GM23338 (cell line): ENCODE measurements around the gene ANKS1B. TPM values are rescaled to one million over a fixed set of nuclear protein-coding genes. Genes with fewer than 3 reads are reported as not detected.

Experiments
- ATAC-seq: fragments of 200-7000 bp; cut with Tn5 transposase; 3 replicates; pipeline ENCODE4 v1.9.1; 2020
- DNase-seq: peaks from one replicate; pipeline ENCODE4 v3.0.0-alpha.2; 2015; ENCODE audit warnings: low spot score
- H2AFZ ChIP-seq: fragments of 200-600 bp; sonication (generic); 2 replicates; pipeline ENCODE4 v1.8.0; 2016; ENCODE audit warnings: antibody characterized with exemption, mild to moderate bottlenecking, moderate library complexity
- H3F3A ChIP-seq: fragments of 200-600 bp; sonication (generic); replicated peaks from 2 replicates; pipeline ENCODE4 v1.8.0; 2017; ENCODE audit warnings: antibody characterized with exemption, mixed run types, low read depth
- H3K27ac ChIP-seq: fragments of 200-600 bp; sonication (generic); 2 replicates; pipeline ENCODE4 v1.6.1; 2016; ENCODE audit warnings: low read depth
- H3K27me3 ChIP-seq: fragments of 200-600 bp; sonication (generic); 2 replicates; pipeline ENCODE4 v1.8.0; 2016; ENCODE audit warnings: mild to moderate bottlenecking, mixed run types, moderate library complexity; ENCODE audit not compliant: insufficient read depth
- H3K36me3 ChIP-seq: fragments of 200-600 bp; sonication (generic); 2 replicates; pipeline ENCODE4 v1.8.0; 2016; ENCODE audit warnings: mild to moderate bottlenecking; ENCODE audit not compliant: insufficient read depth
- H3K4me1 ChIP-seq: fragments of 200-600 bp; sonication (generic); 2 replicates; pipeline ENCODE4 v1.8.0; 2016; ENCODE audit warnings: mild to moderate bottlenecking, moderate library complexity; ENCODE audit not compliant: insufficient read depth
- H3K4me2 ChIP-seq: fragments of 200-600 bp; sonication (generic); 2 replicates; pipeline ENCODE4 v1.7.1; 2017; ENCODE audit warnings: mixed run types
- H3K4me3 ChIP-seq: fragments of 200-600 bp; sonication (generic); 2 replicates; pipeline ENCODE4 v1.6.1; 2016; ENCODE audit warnings: mixed run types
- H3K79me2 ChIP-seq: fragments of 200-600 bp; sonication (generic); replicated peaks from 2 replicates; pipeline ENCODE4 v1.8.0; 2017; ENCODE audit warnings: mild to moderate bottlenecking; ENCODE audit not compliant: insufficient read depth
- H3K9me2 ChIP-seq: fragments of 200-600 bp; sonication (generic); 2 replicates; pipeline ENCODE4 v1.8.0; 2017; ENCODE audit not compliant: insufficient read depth
- H4K20me1 ChIP-seq: fragments of 200-600 bp; sonication (generic); replicated peaks from 2 replicates; pipeline ENCODE4 v1.8.0; 2017; ENCODE audit warnings: mild to moderate bottlenecking; ENCODE audit not compliant: insufficient read depth
- H3K27ac Mint-ChIP-seq: 2 replicates; pipeline ENCODE4 v1.8.0; 2020; ENCODE audit warnings: inconsistent platforms, mild to moderate bottlenecking, moderate library complexity, mixed read lengths
- H3K27me3 Mint-ChIP-seq: 3 replicates; pipeline ENCODE4 v1.8.0; 2022; ENCODE audit warnings: low read depth, mild to moderate bottlenecking, moderate library complexity, mixed read lengths, inconsistent platforms; ENCODE audit not compliant: insufficient read depth, poor library complexity
- H3K36me3 Mint-ChIP-seq: 3 replicates; pipeline ENCODE4 v1.8.0; 2021; ENCODE audit warnings: low read depth, mild to moderate bottlenecking, inconsistent platforms, moderate library complexity, mixed read lengths
- H3K4me1 Mint-ChIP-seq: 3 replicates; pipeline ENCODE4 v1.8.0; 2020; ENCODE audit warnings: mild to moderate bottlenecking, inconsistent platforms, mixed read lengths
- H3K4me3 Mint-ChIP-seq: 3 replicates; pipeline ENCODE4 v1.8.0; 2021; ENCODE audit warnings: moderate library complexity, mild to moderate bottlenecking, inconsistent platforms, mixed read lengths
- H3K9me3 Mint-ChIP-seq: 3 replicates; pipeline ENCODE4 v1.8.0; 2020; ENCODE audit warnings: moderate library complexity, mild to moderate bottlenecking, inconsistent platforms, mixed read lengths
- CREB1 ChIP-seq: fragments of 250-450 bp; sonication (Bioruptor Pico); IDR thresholded peaks from 2 replicates; pipeline ENCODE4 v1.5.0; 2020; ENCODE audit warnings: low read depth, mild to moderate bottlenecking, moderate library complexity
- CTCF ChIP-seq, 2 experiments: fragments of 200-600 bp in 1 of 2; sonication (generic) in 1 of 2; conservative IDR thresholded peaks; 2 replicates each; pipeline versions ENCODE4 v1.5.1 to v1.6.1; 2016 to 2017; ENCODE audit warnings: antibody characterized with exemption in 2 of 2, low read depth in 2 of 2, mild to moderate bottlenecking in 2 of 2, moderate library complexity in 1 of 2
- ETS1 ChIP-seq: IDR thresholded peaks from 2 replicates; pipeline ENCODE4 v1.6.1; 2016; ENCODE audit warnings: antibody characterized with exemption
- EZH2 ChIP-seq: fragments of 200-600 bp; sonication (generic); IDR thresholded peaks from one replicate; pipeline ENCODE4 v1.8.0; 2017; ENCODE audit warnings: antibody characterized with exemption, mild to moderate bottlenecking, low read depth; ENCODE audit not compliant: unreplicated experiment
- EZH2phosphoT487 ChIP-seq: fragments of 200-600 bp; sonication (generic); IDR thresholded peaks from one replicate; pipeline ENCODE4 v1.8.1; 2018; ENCODE audit warnings: antibody characterized with exemption; ENCODE audit not compliant: unreplicated experiment
- JUNB ChIP-seq: IDR thresholded peaks from one replicate; pipeline ENCODE4 v1.6.1; 2016; ENCODE audit warnings: antibody characterized with exemption; ENCODE audit not compliant: unreplicated experiment
- NANOG ChIP-seq: IDR thresholded peaks from 2 replicates; pipeline ENCODE4 v1.6.1; 2016; ENCODE audit warnings: antibody characterized with exemption, borderline replicate concordance
- POLR2AphosphoS5 ChIP-seq: IDR thresholded peaks from 2 replicates; pipeline ENCODE4 v1.6.1; 2016; ENCODE audit warnings: antibody characterized with exemption, low read depth
- REST ChIP-seq: IDR thresholded peaks from one replicate; pipeline ENCODE4 v1.6.1; 2018; ENCODE audit warnings: antibody characterized with exemption; ENCODE audit not compliant: unreplicated experiment
- STAT1 ChIP-seq: IDR thresholded peaks from one replicate; pipeline ENCODE4 v1.6.1; 2016; ENCODE audit warnings: antibody characterized with exemption; ENCODE audit not compliant: unreplicated experiment
- ZNF114 ChIP-seq: fragments of 250-450 bp; sonication (Bioruptor Pico); IDR thresholded peaks from 2 replicates; pipeline ENCODE4 v1.5.0; 2020; ENCODE audit warnings: mild to moderate bottlenecking, moderate library complexity
- ZNF331 ChIP-seq: fragments of 250-450 bp; sonication (Bioruptor Pico); IDR thresholded peaks from 2 replicates; pipeline ENCODE4 v1.5.0; 2020; ENCODE audit warnings: low read depth, mild to moderate bottlenecking, moderate library complexity
- ZNF462 ChIP-seq: fragments of 250-450 bp; sonication (Bioruptor Pico); IDR thresholded peaks from 2 replicates; pipeline ENCODE4 v1.5.0; 2020; ENCODE audit warnings: mild to moderate bottlenecking, moderate library complexity
- polyA plus RNA-seq: library from polyadenylated mRNA; unstranded; fragments of >200 nt; fragmentation: Nextera tagmentation; extraction: Ambion mirVana; gene quantifications from 2 replicates; pipeline ENCODE4 v1.2.1, GENCODE V29; 2016
- total RNA-seq: library from RNA; depleted of rRNA; stranded (reverse); fragments of >200 nt; shearing (Covaris generic); gene quantifications from 2 replicates; pipeline ENCODE4 v1.2.3, GENCODE V29; 2014

The ANKS1B gene
- total and polyA plus RNA-seq, 2 experiments from 2014 or later = 4.3 to 5.8 TPM

- ATAC-seq = no peak
- no peak for DNase-seq
- no peaks in the 10 kb centered on the region for H3K79me2 ChIP-seq
- no peaks in the 10 kb centered on the region for H3K9me2 ChIP-seq
- no peaks in the 10 kb centered on the region for H3K4me1 ChIP-seq
- Mint-ChIP-seq H3K4me3 (no peak overlapping the region), H3K36me3 (no peaks in the 10 kb centered on the region), H3K9me3 (no peaks in the 10 kb centered on the region), H3K4me1 (no peaks in the 10 kb centered on the region), H3K27ac (no peak overlapping the region), H3K27me3 (peaks cover 2% of the 10 kb centered on the region)
- no peaks in the 10 kb centered on the region for H3F3A ChIP-seq
- no peak for TF ChIP-seq ZNF331 (CRISPR knock-in tag)
- TF ChIP-seq EZH2 = no peak
- TF ChIP-seq REST = no peak
- TF ChIP-seq NANOG = no peak
- no peak for TF ChIP-seq STAT1
- no peak for TF ChIP-seq ZNF114 (CRISPR knock-in tag)
- no peak for TF ChIP-seq JUNB
- TF ChIP-seq CTCF (conservative IDR thresholded peaks at IDR 0.05; ENCODE audit: low read depth in 2 of 2) = no peak
- TF ChIP-seq ZNF462 (CRISPR knock-in tag) = no peak
- TF ChIP-seq POLR2AphosphoS5 = no peak
- TF ChIP-seq ETS1 = no peak
- TF ChIP-seq CREB1 (CRISPR knock-in tag) = no peak
- no peak for TF ChIP-seq EZH2phosphoT487
- no peaks in the 10 kb centered on the region for H3K36me3 ChIP-seq
- H4K20me1 ChIP-seq = no peaks in the 10 kb centered on the region
- no peak overlapping the region for H3K4me3 ChIP-seq
- no peak overlapping the region for H3K4me2 ChIP-seq
- no peaks in the 10 kb centered on the region for H3K27me3 ChIP-seq
- H3K27ac ChIP-seq = no peak overlapping the region
- no peak overlapping the region for H2AFZ ChIP-seq
Measured at GRCh38 chr12:99706736-99707473, 277.8 kb downstream of the ANKS1B start.
